Ovary (tissue), 3 donors: Measurements from ENCODE around the gene MAP4K4.

Source experiments
- EP300 ChIP-seq: sonication (generic); formaldehyde crosslinking; IDR thresholded peaks from one replicate; pipeline ENCODE4 v1.6.1; 2017; ENCODE audit warnings: antibody characterized with exemption
- POLR2A ChIP-seq: fragments of 450-650 bp; IDR thresholded peaks from one replicate; pipeline ENCODE4 v1.6.1; 2017; ENCODE audit warnings: antibody characterized with exemption, mild to moderate bottlenecking, moderate library complexity
- TF ChIP-seq, protein P1 (sequence below), 3 donors: fragments of 450-650 bp in 2 of 3; fragments of 200-600 bp in 1 of 3; IDR thresholded peaks; one replicate each; pipeline versions ENCODE4 v1.5.1 to v1.8.0; 2016 to 2022; ENCODE audit warnings: antibody characterized with exemption in 3 of 3, mild to moderate bottlenecking in 1 of 3
- donor health status: DM: no; HTN: no; CAD: no.

DNA sequence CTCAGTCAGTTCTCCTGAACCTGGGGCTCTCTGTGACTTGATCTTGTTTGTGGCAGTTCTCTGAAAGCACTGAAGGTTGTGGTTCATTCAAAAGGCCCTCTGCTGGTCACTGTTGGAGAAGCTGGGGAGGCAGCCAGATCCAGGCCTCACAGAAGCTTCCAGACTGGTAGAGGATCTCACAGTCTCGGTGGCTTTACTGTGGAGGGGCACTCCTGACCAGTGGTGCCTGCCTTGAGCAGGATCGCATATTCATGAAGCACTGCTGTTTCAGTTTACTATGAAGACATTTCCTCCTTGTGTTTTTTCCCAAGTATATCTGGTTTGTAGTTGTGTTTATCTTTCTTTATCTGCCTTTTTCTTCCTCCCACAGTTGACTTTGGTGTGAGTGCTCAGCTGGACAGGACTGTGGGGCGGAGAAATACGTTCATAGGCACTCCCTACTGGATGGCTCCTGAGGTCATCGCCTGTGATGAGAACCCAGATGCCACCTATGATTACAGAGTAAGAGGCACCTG, 133.9 kb downstream of the MAP4K4 start:
- TF ChIP-seq, protein P1, sequence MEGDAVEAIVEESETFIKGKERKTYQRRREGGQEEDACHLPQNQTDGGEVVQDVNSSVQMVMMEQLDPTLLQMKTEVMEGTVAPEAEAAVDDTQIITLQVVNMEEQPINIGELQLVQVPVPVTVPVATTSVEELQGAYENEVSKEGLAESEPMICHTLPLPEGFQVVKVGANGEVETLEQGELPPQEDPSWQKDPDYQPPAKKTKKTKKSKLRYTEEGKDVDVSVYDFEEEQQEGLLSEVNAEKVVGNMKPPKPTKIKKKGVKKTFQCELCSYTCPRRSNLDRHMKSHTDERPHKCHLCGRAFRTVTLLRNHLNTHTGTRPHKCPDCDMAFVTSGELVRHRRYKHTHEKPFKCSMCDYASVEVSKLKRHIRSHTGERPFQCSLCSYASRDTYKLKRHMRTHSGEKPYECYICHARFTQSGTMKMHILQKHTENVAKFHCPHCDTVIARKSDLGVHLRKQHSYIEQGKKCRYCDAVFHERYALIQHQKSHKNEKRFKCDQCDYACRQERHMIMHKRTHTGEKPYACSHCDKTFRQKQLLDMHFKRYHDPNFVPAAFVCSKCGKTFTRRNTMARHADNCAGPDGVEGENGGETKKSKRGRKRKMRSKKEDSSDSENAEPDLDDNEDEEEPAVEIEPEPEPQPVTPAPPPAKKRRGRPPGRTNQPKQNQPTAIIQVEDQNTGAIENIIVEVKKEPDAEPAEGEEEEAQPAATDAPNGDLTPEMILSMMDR (IDR thresholded peaks at IDR 0.05), result peak; percentile 43 to 76 (median 61)
- TF ChIP-seq POLR2A (no peak), EP300 (no peak)
